ENCODE results near the gene UST. TPM values are rescaled to one million over a fixed set of nuclear protein-coding genes. Genes with fewer than 3 reads are reported as not detected.

Gene UST
- under 1 TPM; 0.29 to 0.50 TPM for total RNA-seq

DNA sequence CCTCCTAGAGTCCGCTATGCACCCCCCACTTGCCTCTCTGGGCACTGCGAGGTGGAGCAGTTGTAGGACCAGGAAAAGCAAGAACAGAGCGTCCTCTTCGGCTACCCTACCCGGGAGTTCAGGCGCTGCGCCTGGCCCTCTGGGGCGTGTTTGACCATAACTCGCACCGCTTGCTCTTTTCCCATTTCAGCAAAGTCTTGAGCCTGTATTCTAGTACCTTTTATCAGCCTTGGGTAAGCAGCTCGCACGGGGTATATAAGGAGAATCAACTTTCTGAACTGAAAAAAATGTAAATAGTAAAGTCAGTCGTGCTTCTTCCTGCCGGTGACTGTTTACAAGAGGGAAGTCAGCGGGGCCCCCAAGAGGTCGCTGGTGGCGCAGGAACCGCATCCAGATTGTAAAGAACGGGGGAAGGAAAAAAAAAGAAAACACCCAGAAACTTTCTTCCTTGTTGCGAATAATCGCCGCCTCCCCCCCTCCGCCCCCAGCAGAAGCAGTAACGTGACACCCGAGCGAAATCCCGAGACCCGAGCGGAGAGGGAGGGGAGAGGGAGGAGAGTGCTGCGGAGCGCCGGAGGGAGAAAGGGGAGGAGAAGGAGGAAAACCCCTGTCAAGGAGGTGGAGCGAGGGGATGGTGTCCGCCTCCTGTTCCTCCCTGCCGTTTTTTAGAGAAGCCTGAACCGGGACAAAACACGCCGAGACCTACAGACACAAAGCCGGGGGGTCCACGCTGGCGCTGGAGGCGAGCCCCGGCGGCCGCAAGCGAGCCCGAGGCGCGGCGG lies at the start of gene UST:
TSS of gene UST (plus strand) at position 668 of the 782 bp plus-strand sequence. CDS start 401 bp downstream, outside the sequence.
- H3K4me3 Mint-ChIP-seq: peak within 1 kb of the TSS; percentile 83
- DNase-seq: peak; percentile 66
- H3K27me3 Mint-ChIP-seq: peaks cover 75% of the 10 kb centered on the region

GRCh38 chr6:148697895-148698440 lies 48.9 kb upstream of the UST start:
- ChIA-PET CTCF (interaction anchor here (0.9 kb wide), 1 partner anchor 10 kb away, joined by 3 read pairs; no protein-coding TSS in a partner anchor), POLR2A (no interaction called here)
- H3K36me3 Mint-ChIP-seq (ENCODE audit: low read depth): no peaks in the 10 kb centered on the region

More for the DNA sequence above, at the start of gene UST:
- ChIA-PET CTCF (no interaction called here), POLR2A (no interaction called here)
- H3K36me3 Mint-ChIP-seq (ENCODE audit: low read depth): no peaks in the 10 kb centered on the region
- peaks cover 25% of the 10 kb centered on the region for H3K4me1 Mint-ChIP-seq
- no peaks in the 10 kb centered on the region for H3K9me3 Mint-ChIP-seq
- peak within 1 kb of the TSS; percentile 73 for H3K27ac Mint-ChIP-seq

GRCh38 chr6:148698671-148699180 lies 48.1 kb upstream of the UST start:
- POLR2A ChIA-PET: no interaction called here

More at GRCh38 chr6:148697895-148698440, 48.9 kb upstream of the UST start:
- no peak for DNase-seq
- H3K4me1 Mint-ChIP-seq: peaks cover 15% of the 10 kb centered on the region
- H3K27ac Mint-ChIP-seq: no peak overlapping the region
- peaks cover 2% of the 10 kb centered on the region for H3K9me3 Mint-ChIP-seq
- peaks cover 6% of the 10 kb centered on the region for H3K27me3 Mint-ChIP-seq
- no peak overlapping the region for H3K4me3 Mint-ChIP-seq

GRCh38 chr6:148700047-148700715 lies 46.6 kb upstream of the UST start:
- no peak for DNase-seq
- H3K27me3 Mint-ChIP-seq: peaks cover 17% of the 10 kb centered on the region
- H3K4me3 Mint-ChIP-seq: peak overlapping the region; percentile 80
- ChIA-PET POLR2A (no interaction called here), CTCF (no interaction called here)
- peaks cover 5% of the 10 kb centered on the region for H3K9me3 Mint-ChIP-seq
- peaks cover 15% of the 10 kb centered on the region for H3K4me1 Mint-ChIP-seq
- no peaks in the 10 kb centered on the region for H3K36me3 Mint-ChIP-seq (ENCODE audit: low read depth)
- H3K27ac Mint-ChIP-seq: peak overlapping the region; percentile 94

More at GRCh38 chr6:148698671-148699180, 48.1 kb upstream of the UST start:
- peaks cover 15% of the 10 kb centered on the region for H3K4me1 Mint-ChIP-seq
- no peaks in the 10 kb centered on the region for H3K36me3 Mint-ChIP-seq (ENCODE audit: low read depth)
- no peak overlapping the region for H3K4me3 Mint-ChIP-seq
- H3K27me3 Mint-ChIP-seq: peaks cover 12% of the 10 kb centered on the region
- H3K27ac Mint-ChIP-seq: no peak overlapping the region
- CTCF ChIA-PET: no interaction called here
- no peak for DNase-seq
- peaks cover 5% of the 10 kb centered on the region for H3K9me3 Mint-ChIP-seq

DNA sequence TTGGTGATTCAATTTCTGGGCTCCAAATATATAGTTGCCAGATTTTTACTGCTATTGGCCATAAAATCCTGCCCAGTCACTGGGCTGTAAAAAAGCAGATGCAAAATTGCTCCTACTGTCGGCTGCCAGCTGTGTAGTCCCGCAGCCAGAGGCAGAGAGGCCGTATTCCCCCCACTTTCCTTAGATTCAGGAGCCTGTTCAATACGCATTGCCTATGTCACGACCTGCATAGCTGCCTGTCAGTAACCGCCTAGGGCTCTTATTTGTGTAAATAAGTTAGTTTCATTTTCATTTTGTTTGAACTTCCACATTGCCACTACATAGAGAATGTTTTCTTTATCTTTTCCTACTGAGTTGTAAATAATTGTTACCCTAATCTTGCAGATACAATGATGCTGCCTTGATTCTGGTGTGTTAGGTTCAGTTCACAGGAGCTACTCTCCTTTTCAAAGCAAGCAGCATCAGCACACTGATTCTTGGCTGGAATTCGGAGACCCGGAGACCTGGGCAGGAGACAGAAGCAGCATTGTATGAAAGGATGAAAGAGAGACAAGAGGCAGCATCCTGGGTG lies 46.0 kb upstream of the UST start:
- ChIA-PET CTCF (interaction anchor here (1.3 kb wide), 1 partner anchor 14 kb away, joined by 3 read pairs; no protein-coding TSS in a partner anchor), POLR2A (no interaction called here)
- peaks cover 17% of the 10 kb centered on the region for H3K27me3 Mint-ChIP-seq
- H3K4me3 Mint-ChIP-seq: peak overlapping the region; percentile 80
- H3K9me3 Mint-ChIP-seq: peaks cover 5% of the 10 kb centered on the region
- peak; percentile 53 for DNase-seq
- H3K27ac Mint-ChIP-seq: peak overlapping the region; percentile 94
- no peaks in the 10 kb centered on the region for H3K36me3 Mint-ChIP-seq (ENCODE audit: low read depth)
- peaks cover 15% of the 10 kb centered on the region for H3K4me1 Mint-ChIP-seq

- Mint-ChIP-seq H3K4me3 (peak overlapping the region; percentile 80), H3K27me3 (peaks cover 17% of the 10 kb centered on the region), H3K27ac (peak overlapping the region; percentile 94), H3K36me3 (ENCODE audit: low read depth) (no peaks in the 10 kb centered on the region), H3K9me3 (peaks cover 5% of the 10 kb centered on the region), H3K4me1 (peaks cover 15% of the 10 kb centered on the region)
- DNase-seq: no peak
- CTCF ChIA-PET: interaction anchor here (1.3 kb wide), 1 partner anchor 13 kb away, joined by 3 read pairs; no protein-coding TSS in a partner anchor
- POLR2A ChIA-PET: no interaction called here
Measured at GRCh38 chr6:148701375-148701774, 45.5 kb upstream of the UST start.

GRCh38 chr6:148703900-148704299 lies 42.9 kb upstream of the UST start:
- Mint-ChIP-seq H3K27me3 (peaks cover 17% of the 10 kb centered on the region), H3K4me3 (no peak overlapping the region), H3K9me3 (peaks cover 5% of the 10 kb centered on the region), H3K4me1 (peaks cover 15% of the 10 kb centered on the region), H3K27ac (no peak overlapping the region), H3K36me3 (ENCODE audit: low read depth) (no peaks in the 10 kb centered on the region)
- ChIA-PET CTCF (interaction anchor here (1.1 kb wide), 1 partner anchor 9 kb away, joined by 3 read pairs; no protein-coding TSS in a partner anchor), POLR2A (no interaction called here)
- DNase-seq: no peak

GRCh38 chr6:148704400-148705246 lies 42.2 kb upstream of the UST start:
- Mint-ChIP-seq H3K4me1 (peaks cover 15% of the 10 kb centered on the region), H3K27ac (no peak overlapping the region), H3K36me3 (ENCODE audit: low read depth) (no peaks in the 10 kb centered on the region), H3K4me3 (no peak overlapping the region), H3K9me3 (peaks cover 5% of the 10 kb centered on the region), H3K27me3 (peaks cover 19% of the 10 kb centered on the region)
- ChIA-PET POLR2A (no interaction called here), CTCF (interaction anchor here (1.1 kb wide), 1 partner anchor 9 kb away, joined by 3 read pairs; no protein-coding TSS in a partner anchor)
- no peak for DNase-seq

DNA sequence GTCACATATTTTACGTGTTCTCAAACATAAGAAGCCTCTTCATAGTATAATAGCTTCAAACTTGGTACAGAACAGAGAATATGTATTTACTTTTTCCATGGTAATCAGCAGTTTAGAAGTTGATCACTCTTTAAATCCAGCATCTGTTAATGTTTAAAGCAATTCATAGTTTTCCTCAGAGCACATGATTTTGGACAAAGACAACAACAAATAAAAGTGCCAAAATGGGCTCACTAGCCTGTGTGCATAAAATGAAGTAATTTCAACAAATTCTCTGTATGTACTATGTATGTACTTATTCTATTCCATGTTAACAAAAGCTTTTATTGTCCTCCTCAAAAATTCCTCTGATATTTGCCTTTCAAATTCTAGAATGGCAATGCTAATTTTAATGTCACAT lies 38.1 kb upstream of the UST start:
- H3K27me3 Mint-ChIP-seq: peaks cover 6% of the 10 kb centered on the region
- no peaks in the 10 kb centered on the region for H3K9me3 Mint-ChIP-seq
- no peak for DNase-seq
- no peaks in the 10 kb centered on the region for H3K36me3 Mint-ChIP-seq (ENCODE audit: low read depth)
- no peak overlapping the region for H3K4me3 Mint-ChIP-seq
- ChIA-PET POLR2A (no interaction called here), CTCF (interaction anchor here (0.7 kb wide), 1 partner anchor 11 kb away, joined by 3 read pairs; no protein-coding TSS in a partner anchor)
- no peak overlapping the region for H3K27ac Mint-ChIP-seq
- H3K4me1 Mint-ChIP-seq: no peaks in the 10 kb centered on the region

DNA sequence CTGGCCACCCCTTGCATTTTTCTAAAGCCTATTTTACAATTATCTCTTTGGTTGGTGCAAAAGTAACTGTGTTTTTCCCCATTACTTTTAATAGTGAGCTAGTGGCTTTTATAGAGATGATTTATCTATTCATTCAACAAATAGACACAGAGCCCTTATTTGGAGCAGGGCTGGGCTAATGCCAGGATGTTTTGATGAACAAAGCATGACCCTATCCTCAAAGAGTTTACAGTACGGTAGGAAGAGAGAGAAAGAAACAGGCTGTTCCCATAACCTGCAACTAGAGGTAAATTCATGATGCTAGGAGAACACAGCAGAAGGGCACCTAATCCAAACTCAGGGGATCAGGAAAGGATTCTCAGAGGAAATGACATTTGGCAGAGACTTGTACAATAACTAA lies 37.3 kb upstream of the UST start:
- H3K4me3 Mint-ChIP-seq: no peak overlapping the region
- H3K27ac Mint-ChIP-seq: no peak overlapping the region
- ChIA-PET POLR2A (no interaction called here), CTCF (no interaction called here)
- no peaks in the 10 kb centered on the region for H3K4me1 Mint-ChIP-seq
- H3K9me3 Mint-ChIP-seq: peaks cover 6% of the 10 kb centered on the region
- no peaks in the 10 kb centered on the region for H3K36me3 Mint-ChIP-seq (ENCODE audit: low read depth)
- DNase-seq: no peak
- peaks cover 4% of the 10 kb centered on the region for H3K27me3 Mint-ChIP-seq

- no peak for DNase-seq
- H3K27me3 Mint-ChIP-seq: peaks cover 1% of the 10 kb centered on the region
- H3K4me3 Mint-ChIP-seq: no peak overlapping the region
- H3K27ac Mint-ChIP-seq: no peak overlapping the region
- no peaks in the 10 kb centered on the region for H3K4me1 Mint-ChIP-seq
- CTCF ChIA-PET: no interaction called here
- no peaks in the 10 kb centered on the region for H3K36me3 Mint-ChIP-seq (ENCODE audit: low read depth)
- POLR2A ChIA-PET: no interaction called here
- peaks cover 9% of the 10 kb centered on the region for H3K9me3 Mint-ChIP-seq
Measured at GRCh38 chr6:148711833-148712654, 34.8 kb upstream of the UST start.
